ENCODE measurements around the gene TMC1. TPM values are rescaled to one million over a fixed set of nuclear protein-coding genes. Genes with fewer than 3 reads are reported as not detected.

The TMC1 gene
- total and polyA plus RNA-seq, 2 donors from 2014 or later: 0.25 to 1.2 TPM

- Histone ChIP-seq H3K4me3 (ENCODE audit: low read length in 3 of 3) (no peak overlapping the region), H3K27me3 (ENCODE audit: control insufficient read depth, insufficient read depth, low read length) (no peaks in the 10 kb centered on the region), H3K36me3 (ENCODE audit: control insufficient read depth in 2 of 3, insufficient read depth in 3 of 3, low read length in 3 of 3) (no peaks in the 10 kb centered on the region), H3K9ac (ENCODE audit: low read length in 3 of 3) (no peak overlapping the region), H3K4me1 (ENCODE audit: control insufficient read depth in 2 of 3, insufficient read depth in 2 of 3, low read depth in 1 of 3, low read length in 3 of 3) (no peaks in the 10 kb centered on the region), H3K27ac (ENCODE audit: low read depth in 2 of 2, low read length in 2 of 2) (no peak overlapping the region), H3K9me3 (ENCODE audit: control insufficient read depth in 2 of 3, insufficient read depth in 1 of 3, low read length in 3 of 3) (no peaks in the 10 kb centered on the region)
- TF ChIP-seq CTCF (IDR thresholded peaks at IDR 0.05; ENCODE audit: borderline replicate concordance, extremely low read depth, insufficient read depth): no peak
- no peak for DNase-seq
- FAIRE-seq: no peak
- intact Hi-C loops (cut with DNase I): no loop called here
These were observed 182.2 kb downstream of the TMC1 start for GRCh38 chr9:72703574-72703973.

GRCh38 chr9:72704688-72705375 lies 183.4 kb downstream of the TMC1 start:
- Histone ChIP-seq H3K4me1 (ENCODE audit: control insufficient read depth in 2 of 3, insufficient read depth in 2 of 3, low read depth in 1 of 3, low read length in 3 of 3) (no peaks in the 10 kb centered on the region), H3K36me3 (ENCODE audit: control insufficient read depth in 2 of 3, insufficient read depth in 3 of 3, low read length in 3 of 3) (no peaks in the 10 kb centered on the region), H3K27ac (ENCODE audit: low read depth in 2 of 2, low read length in 2 of 2) (no peak overlapping the region), H3K4me3 (ENCODE audit: low read length in 3 of 3) (no peak overlapping the region), H3K9ac (ENCODE audit: low read length in 3 of 3) (no peak overlapping the region), H3K27me3 (ENCODE audit: control insufficient read depth, insufficient read depth, low read length) (no peaks in the 10 kb centered on the region), H3K9me3 (ENCODE audit: control insufficient read depth in 2 of 3, insufficient read depth in 1 of 3, low read length in 3 of 3) (no peaks in the 10 kb centered on the region)
- no peak for TF ChIP-seq CTCF (IDR thresholded peaks at IDR 0.05; ENCODE audit: borderline replicate concordance, extremely low read depth, insufficient read depth)
- intact Hi-C loops (cut with DNase I): no loop called here
- FAIRE-seq (no peak), DNase-seq (no peak)

- Histone ChIP-seq H3K9ac (ENCODE audit: low read length in 3 of 3) (no peak overlapping the region), H3K27ac (ENCODE audit: low read depth in 2 of 2, low read length in 2 of 2) (no peak overlapping the region), H3K27me3 (ENCODE audit: control insufficient read depth, insufficient read depth, low read length) (no peaks in the 10 kb centered on the region), H3K9me3 (ENCODE audit: control insufficient read depth in 2 of 3, insufficient read depth in 1 of 3, low read length in 3 of 3) (no peaks in the 10 kb centered on the region), H3K36me3 (ENCODE audit: control insufficient read depth in 2 of 3, insufficient read depth in 3 of 3, low read length in 3 of 3) (no peaks in the 10 kb centered on the region), H3K4me1 (ENCODE audit: control insufficient read depth in 2 of 3, insufficient read depth in 2 of 3, low read depth in 1 of 3, low read length in 3 of 3) (no peaks in the 10 kb centered on the region), H3K4me3 (ENCODE audit: low read length in 3 of 3) (no peak overlapping the region)
- DNase-seq: no peak
- TF ChIP-seq CTCF (IDR thresholded peaks at IDR 0.05; ENCODE audit: borderline replicate concordance, extremely low read depth, insufficient read depth): no peak
- no peak for FAIRE-seq
- intact Hi-C loops (cut with DNase I): no loop called here
These were observed 197.1 kb downstream of the TMC1 start for GRCh38 chr9:72718503-72718902.

GRCh38 chr9:72721067-72721466 lies 199.7 kb downstream of the TMC1 start:
- TF ChIP-seq CTCF (IDR thresholded peaks at IDR 0.05; ENCODE audit: borderline replicate concordance, extremely low read depth, insufficient read depth): no peak
- Histone ChIP-seq H3K27ac (ENCODE audit: low read depth in 2 of 2, low read length in 2 of 2) (no peak overlapping the region), H3K4me1 (ENCODE audit: control insufficient read depth in 2 of 3, insufficient read depth in 2 of 3, low read depth in 1 of 3, low read length in 3 of 3) (no peaks in the 10 kb centered on the region), H3K9ac (ENCODE audit: low read length in 3 of 3) (no peak overlapping the region), H3K4me3 (ENCODE audit: low read length in 3 of 3) (no peak overlapping the region), H3K27me3 (ENCODE audit: control insufficient read depth, insufficient read depth, low read length) (no peaks in the 10 kb centered on the region), H3K36me3 (ENCODE audit: control insufficient read depth in 2 of 3, insufficient read depth in 3 of 3, low read length in 3 of 3) (no peaks in the 10 kb centered on the region), H3K9me3 (ENCODE audit: control insufficient read depth in 2 of 3, insufficient read depth in 1 of 3, low read length in 3 of 3) (no peaks in the 10 kb centered on the region)
- FAIRE-seq (no peak), DNase-seq (peak in 1 of 5 donors; percentile 15)
- intact Hi-C loops (cut with DNase I): no loop called here
